ENCODE results near the gene TMEFF2. TPM values are rescaled to one million over a fixed set of nuclear protein-coding genes. Genes with fewer than 3 reads are reported as not detected.

The TMEFF2 gene
- total RNA-seq, 4 donors from 2014 or later = 0.20 TPM; not detected in 3

GRCh38 chr2:192150166-192150565 lies 44.6 kb downstream of the TMEFF2 start:
- in situ Hi-C loops (cut with MboI; ENCODE audit: low sequenced_read_pairs in 4 of 4) = loop anchor here in 3 of 4 donors (10.0 to 25.0 kb wide), 3 partner anchors 345 to 988 kb away; partner anchors contain the start of gene STAT4 (in 1 of the 3)
- intact Hi-C loops (cut with DNase I; ENCODE audit: low total_unique reads) = no loop called here
- H3K36me3 ChIP-seq = no peaks in the 10 kb centered on the region

DNA sequence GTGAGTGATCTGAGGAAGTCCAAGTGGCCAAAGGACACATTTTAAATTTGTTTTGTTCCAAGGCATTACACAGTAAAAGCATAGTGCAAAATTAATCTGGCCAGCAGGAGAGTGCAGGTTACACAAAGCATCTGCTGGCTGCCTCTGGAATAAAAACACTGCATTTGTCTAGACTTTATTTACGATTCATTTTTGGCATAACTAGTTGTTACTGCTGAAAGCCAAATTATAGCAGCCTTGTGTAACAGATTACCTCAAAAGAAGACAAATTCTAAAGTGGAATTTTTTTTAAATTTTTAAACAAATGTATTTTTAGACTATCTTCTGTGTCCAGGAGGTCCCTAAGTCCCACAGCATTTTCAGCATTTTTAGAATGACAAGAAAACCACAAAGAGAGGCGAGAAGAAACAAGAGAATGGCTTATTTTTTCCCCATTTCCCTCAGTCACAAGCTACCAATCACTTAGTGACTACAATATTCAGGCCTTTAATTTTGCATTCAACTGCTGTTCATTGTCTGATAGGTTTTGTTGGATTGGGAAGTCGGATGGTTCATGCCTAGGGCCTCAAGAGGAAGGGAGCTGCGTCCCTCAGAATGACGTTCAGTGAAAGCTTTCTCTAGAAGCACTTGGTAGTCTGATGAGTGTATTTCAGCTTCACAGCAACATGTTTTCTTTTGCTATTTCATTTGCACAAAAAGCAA lies 46.0 kb downstream of the TMEFF2 start:
- TF ChIP-seq, protein P1, sequence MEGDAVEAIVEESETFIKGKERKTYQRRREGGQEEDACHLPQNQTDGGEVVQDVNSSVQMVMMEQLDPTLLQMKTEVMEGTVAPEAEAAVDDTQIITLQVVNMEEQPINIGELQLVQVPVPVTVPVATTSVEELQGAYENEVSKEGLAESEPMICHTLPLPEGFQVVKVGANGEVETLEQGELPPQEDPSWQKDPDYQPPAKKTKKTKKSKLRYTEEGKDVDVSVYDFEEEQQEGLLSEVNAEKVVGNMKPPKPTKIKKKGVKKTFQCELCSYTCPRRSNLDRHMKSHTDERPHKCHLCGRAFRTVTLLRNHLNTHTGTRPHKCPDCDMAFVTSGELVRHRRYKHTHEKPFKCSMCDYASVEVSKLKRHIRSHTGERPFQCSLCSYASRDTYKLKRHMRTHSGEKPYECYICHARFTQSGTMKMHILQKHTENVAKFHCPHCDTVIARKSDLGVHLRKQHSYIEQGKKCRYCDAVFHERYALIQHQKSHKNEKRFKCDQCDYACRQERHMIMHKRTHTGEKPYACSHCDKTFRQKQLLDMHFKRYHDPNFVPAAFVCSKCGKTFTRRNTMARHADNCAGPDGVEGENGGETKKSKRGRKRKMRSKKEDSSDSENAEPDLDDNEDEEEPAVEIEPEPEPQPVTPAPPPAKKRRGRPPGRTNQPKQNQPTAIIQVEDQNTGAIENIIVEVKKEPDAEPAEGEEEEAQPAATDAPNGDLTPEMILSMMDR (IDR thresholded peaks at IDR 0.05 in 4 of 5, conservative IDR thresholded peaks at IDR 0.05 in 1 of 5) = no peak
- no peak for TF ChIP-seq POLR2A (IDR thresholded peaks at IDR 0.05)
- no peak overlapping the region for H3K27ac ChIP-seq
- intact Hi-C loops (cut with DNase I; ENCODE audit: low total_unique reads) = no loop called here

More at GRCh38 chr2:192150166-192150565, 44.6 kb downstream of the TMEFF2 start:
- Histone ChIP-seq H3K4me3 (no peak overlapping the region), H3K27ac (no peak overlapping the region), H3K4me1 (no peaks in the 10 kb centered on the region), H3K27me3 (no peaks in the 10 kb centered on the region), H3K9me3 (no peaks in the 10 kb centered on the region)
- DNase-seq = no peak
- no peak for ATAC-seq
- TF ChIP-seq POLR2A (IDR thresholded peaks at IDR 0.05) = no peak
- TF ChIP-seq, protein P1 (IDR thresholded peaks at IDR 0.05 in 4 of 5, conservative IDR thresholded peaks at IDR 0.05 in 1 of 5) = no peak

DNA sequence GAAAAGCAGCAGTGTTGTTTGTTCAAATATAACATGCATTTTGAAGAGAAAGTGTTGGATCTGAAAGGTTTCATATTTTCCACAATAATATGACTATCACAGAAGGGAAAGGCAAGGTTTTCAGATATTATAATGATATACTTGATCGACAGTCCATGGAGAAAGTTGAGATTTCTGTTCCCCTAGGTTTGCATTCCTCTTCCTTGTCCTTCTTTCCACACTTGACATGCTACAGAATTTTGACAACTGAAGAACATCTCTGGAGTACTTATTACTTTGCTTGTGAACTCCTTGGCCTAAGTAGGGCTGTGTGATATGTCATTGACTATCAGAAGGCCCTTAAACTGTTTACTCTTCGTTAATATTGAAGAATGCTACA lies 46.5 kb downstream of the TMEFF2 start:
- no peak for DNase-seq
- no peaks in the 10 kb centered on the region for H3K36me3 ChIP-seq
- ATAC-seq = no peak
- no peak overlapping the region for H3K27ac ChIP-seq
- TF ChIP-seq POLR2A (IDR thresholded peaks at IDR 0.05) = no peak
- TF ChIP-seq, protein P1 (IDR thresholded peaks at IDR 0.05 in 4 of 5, conservative IDR thresholded peaks at IDR 0.05 in 1 of 5) = no peak
- H3K27me3 ChIP-seq = no peaks in the 10 kb centered on the region
- intact Hi-C loops (cut with DNase I; ENCODE audit: low total_unique reads) = no loop called here
- in situ Hi-C loops (cut with MboI; ENCODE audit: low sequenced_read_pairs in 4 of 4) = no loop called here
- no peaks in the 10 kb centered on the region for H3K9me3 ChIP-seq
- no peak overlapping the region for H3K4me3 ChIP-seq
- no peaks in the 10 kb centered on the region for H3K4me1 ChIP-seq

More for the DNA sequence above, 46.0 kb downstream of the TMEFF2 start:
- H3K27me3 ChIP-seq = no peaks in the 10 kb centered on the region
- H3K4me1 ChIP-seq = no peaks in the 10 kb centered on the region
- no peaks in the 10 kb centered on the region for H3K36me3 ChIP-seq
- ATAC-seq (peak; percentile 44 to 52), DNase-seq (no peak)
- in situ Hi-C loops (cut with MboI; ENCODE audit: low sequenced_read_pairs in 4 of 4) = no loop called here
- H3K4me3 ChIP-seq = no peak overlapping the region
- no peaks in the 10 kb centered on the region for H3K9me3 ChIP-seq

- Histone ChIP-seq H3K9me3 (no peaks in the 10 kb centered on the region), H3K27me3 (no peaks in the 10 kb centered on the region), H3K4me1 (no peaks in the 10 kb centered on the region), H3K4me3 (no peak overlapping the region), H3K36me3 (no peaks in the 10 kb centered on the region), H3K27ac (no peak overlapping the region)
- ATAC-seq = no peak
- no peak for TF ChIP-seq POLR2A (IDR thresholded peaks at IDR 0.05)
- TF ChIP-seq, protein P1 (IDR thresholded peaks at IDR 0.05 in 4 of 5, conservative IDR thresholded peaks at IDR 0.05 in 1 of 5) = no peak
- in situ Hi-C loops (cut with MboI; ENCODE audit: low sequenced_read_pairs in 4 of 4) (no loop called here), intact Hi-C loops (cut with DNase I; ENCODE audit: low total_unique reads) (no loop called here)
- DNase-seq = no peak
These were observed 48.4 kb downstream of the TMEFF2 start for GRCh38 chr2:192146069-192147015.

All from gastrocnemius medialis (tissue), 4 donors.